Measurements from ENCODE around the gene DDX6.

DDX6 gene

DNA sequence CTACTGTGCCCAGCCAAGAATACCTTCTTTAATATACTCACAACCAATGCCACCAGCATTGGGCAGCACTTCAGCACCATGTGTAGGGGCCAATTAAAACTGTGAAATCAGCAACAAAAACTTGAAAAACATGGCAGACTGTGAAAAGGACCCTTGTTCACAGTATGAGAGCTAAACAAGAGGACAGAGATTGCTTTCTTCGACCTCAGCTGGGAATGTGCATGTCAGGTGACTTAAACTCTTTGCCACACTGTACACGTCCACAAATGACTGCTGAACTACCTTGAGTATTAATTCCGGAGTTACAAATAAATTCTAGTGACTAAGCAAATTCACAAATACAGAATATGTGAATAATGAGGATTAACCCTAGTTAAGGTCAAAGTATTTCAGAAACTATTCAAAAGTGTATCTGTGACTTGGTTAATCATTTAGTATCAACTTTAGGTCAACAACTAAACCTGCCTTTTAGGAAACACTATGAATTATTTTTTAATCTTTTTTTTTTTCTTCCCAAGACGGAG is 33.0 kb downstream of the DDX6 start:
- TF ChIP-seq, protein P1, sequence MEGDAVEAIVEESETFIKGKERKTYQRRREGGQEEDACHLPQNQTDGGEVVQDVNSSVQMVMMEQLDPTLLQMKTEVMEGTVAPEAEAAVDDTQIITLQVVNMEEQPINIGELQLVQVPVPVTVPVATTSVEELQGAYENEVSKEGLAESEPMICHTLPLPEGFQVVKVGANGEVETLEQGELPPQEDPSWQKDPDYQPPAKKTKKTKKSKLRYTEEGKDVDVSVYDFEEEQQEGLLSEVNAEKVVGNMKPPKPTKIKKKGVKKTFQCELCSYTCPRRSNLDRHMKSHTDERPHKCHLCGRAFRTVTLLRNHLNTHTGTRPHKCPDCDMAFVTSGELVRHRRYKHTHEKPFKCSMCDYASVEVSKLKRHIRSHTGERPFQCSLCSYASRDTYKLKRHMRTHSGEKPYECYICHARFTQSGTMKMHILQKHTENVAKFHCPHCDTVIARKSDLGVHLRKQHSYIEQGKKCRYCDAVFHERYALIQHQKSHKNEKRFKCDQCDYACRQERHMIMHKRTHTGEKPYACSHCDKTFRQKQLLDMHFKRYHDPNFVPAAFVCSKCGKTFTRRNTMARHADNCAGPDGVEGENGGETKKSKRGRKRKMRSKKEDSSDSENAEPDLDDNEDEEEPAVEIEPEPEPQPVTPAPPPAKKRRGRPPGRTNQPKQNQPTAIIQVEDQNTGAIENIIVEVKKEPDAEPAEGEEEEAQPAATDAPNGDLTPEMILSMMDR (IDR thresholded peaks at IDR 0.05; ENCODE audit: low read length, missing control alignments) = no peak
- no peak overlapping the region for H3K4me3 ChIP-seq (replicated peaks; ENCODE audit: low read depth, low read length)

GRCh38 chr11:118752654-118753053 is 38.3 kb downstream of the DDX6 start:
- TF ChIP-seq, protein P1 (IDR thresholded peaks at IDR 0.05; ENCODE audit: low read length, missing control alignments) = no peak
- H3K4me3 ChIP-seq (replicated peaks; ENCODE audit: low read depth, low read length) = no peak overlapping the region
- DNase-seq (ENCODE audit: low read depth) = no peak

More for the DNA sequence above, 33.0 kb downstream of the DDX6 start:
- DNase-seq (ENCODE audit: low read depth) = no peak

GRCh38 chr11:118749429-118749828 is 41.5 kb downstream of the DDX6 start:
- TF ChIP-seq, protein P1 (IDR thresholded peaks at IDR 0.05; ENCODE audit: low read length, missing control alignments) = no peak
- H3K4me3 ChIP-seq (replicated peaks; ENCODE audit: low read depth, low read length) = no peak overlapping the region
- DNase-seq (ENCODE audit: low read depth) = no peak

DNA sequence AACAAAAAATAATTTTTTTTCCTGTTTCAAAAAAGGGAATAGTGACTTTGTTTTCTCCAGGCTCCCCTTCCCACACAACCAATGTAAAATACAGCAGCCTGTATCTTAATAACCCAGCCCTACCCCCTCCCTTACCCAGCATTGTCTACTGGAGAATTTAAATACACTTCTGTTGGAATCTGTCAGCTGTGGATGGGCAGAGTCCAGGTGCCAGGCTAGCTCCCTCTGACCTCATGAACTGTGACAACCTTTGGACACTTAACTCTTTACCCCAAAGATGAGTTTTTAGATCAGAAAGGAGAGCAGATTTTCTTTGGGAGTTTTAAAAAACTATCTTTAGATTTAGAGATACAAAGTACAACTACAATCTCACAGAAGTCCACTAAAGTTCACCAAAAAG is 42.9 kb downstream of the DDX6 start:
- TF ChIP-seq, protein P1 (IDR thresholded peaks at IDR 0.05; ENCODE audit: low read length, missing control alignments) = no peak
- H3K4me3 ChIP-seq (replicated peaks; ENCODE audit: low read depth, low read length) = no peak overlapping the region
- DNase-seq (ENCODE audit: low read depth) = no peak

DNA sequence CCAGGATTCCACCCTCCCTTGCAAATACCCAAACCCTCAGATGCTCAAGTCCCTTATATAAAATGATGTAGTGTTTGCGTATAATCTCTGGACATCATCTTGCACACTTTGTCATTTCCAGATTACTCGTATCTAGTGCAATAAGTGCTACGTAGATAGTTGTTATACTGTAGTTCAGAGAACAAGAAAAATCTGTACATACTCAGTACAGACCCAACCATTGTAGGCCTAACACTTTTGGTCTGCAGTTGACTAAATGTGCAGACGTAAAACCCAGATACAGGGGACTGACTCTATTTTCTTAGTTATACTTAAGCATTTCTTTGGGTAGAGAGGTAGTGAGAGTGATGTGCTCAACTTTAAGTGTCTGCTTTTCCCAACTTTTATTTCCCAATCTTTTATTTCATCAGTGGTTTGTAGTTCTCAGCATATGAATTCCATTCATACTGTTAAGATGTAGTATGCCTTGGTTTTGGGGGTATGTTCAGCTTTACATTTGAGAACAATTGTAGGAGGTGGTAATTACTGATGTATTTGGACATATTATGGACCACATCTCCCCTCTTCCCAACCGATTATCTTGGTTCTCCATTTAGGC is 43.9 kb downstream of the DDX6 start:
- no peak overlapping the region for H3K4me3 ChIP-seq (replicated peaks; ENCODE audit: low read depth, low read length)
- peak; percentile 17 for DNase-seq (ENCODE audit: low read depth)
- TF ChIP-seq, protein P1 (IDR thresholded peaks at IDR 0.05; ENCODE audit: low read length, missing control alignments) = no peak

GRCh38 chr11:118744046-118744445 is 46.9 kb downstream of the DDX6 start:
- H3K4me3 ChIP-seq (replicated peaks; ENCODE audit: low read depth, low read length) = no peak overlapping the region
- DNase-seq (ENCODE audit: low read depth) = no peak
- TF ChIP-seq, protein P1 (IDR thresholded peaks at IDR 0.05; ENCODE audit: low read length, missing control alignments) = no peak

- TF ChIP-seq, protein P1 (IDR thresholded peaks at IDR 0.05; ENCODE audit: low read length, missing control alignments) = no peak
- DNase-seq (ENCODE audit: low read depth) = peak; percentile 10
Measured at GRCh38 chr11:118742304-118742703, 48.7 kb downstream of the DDX6 start.

More at GRCh38 chr11:118742304-118742703, 48.7 kb downstream of the DDX6 start:
- no peak overlapping the region for H3K4me3 ChIP-seq (replicated peaks; ENCODE audit: low read depth, low read length)

All from fibroblast of pulmonary artery (primary cell).